ENCODE measurements around the gene OR2G3.
A peak's percentile ranks its signal among the peaks of the same experiment; 100 is the strongest.

OR2G3 gene

GRCh38 chr1:247605286-247605685 lies at the start of gene OR2G3:
Gene OR2G3, plus strand, starts transcription at chr1:247605586. Its CDS starts 0 bp downstream, at chr1:247605586.
- Mint-ChIP-seq H3K27ac (no peak within 1 kb of the TSS), H3K27me3 (peaks cover 16 to 24% of the 10 kb centered on the region in 2 donors)

GRCh38 chr1:247557926-247558674 lies 47.3 kb upstream of the OR2G3 start:
- no peaks in the 10 kb centered on the region for H3K4me1 Mint-ChIP-seq
- no peaks in the 10 kb centered on the region for H3K9me3 Mint-ChIP-seq
- DNase-seq (no peak), ATAC-seq (replicated peaks) (no peak)
- H3K27ac Mint-ChIP-seq: no peak overlapping the region
- H3K27me3 Mint-ChIP-seq: peaks cover 0 to 7% of the 10 kb centered on the region in 2 donors
- H3K36me3 Mint-ChIP-seq: no peaks in the 10 kb centered on the region
- H3K4me3 Mint-ChIP-seq: no peak overlapping the region

More at GRCh38 chr1:247605286-247605685, at the start of gene OR2G3:
- H3K9me3 Mint-ChIP-seq: peaks cover 4 to 5% of the 10 kb centered on the region in 2 donors
- no peak for DNase-seq
- no peaks in the 10 kb centered on the region for H3K36me3 Mint-ChIP-seq
- no peaks in the 10 kb centered on the region for H3K4me1 Mint-ChIP-seq
- H3K4me3 Mint-ChIP-seq: no peak within 1 kb of the TSS
- ATAC-seq (replicated peaks): no peak

DNA sequence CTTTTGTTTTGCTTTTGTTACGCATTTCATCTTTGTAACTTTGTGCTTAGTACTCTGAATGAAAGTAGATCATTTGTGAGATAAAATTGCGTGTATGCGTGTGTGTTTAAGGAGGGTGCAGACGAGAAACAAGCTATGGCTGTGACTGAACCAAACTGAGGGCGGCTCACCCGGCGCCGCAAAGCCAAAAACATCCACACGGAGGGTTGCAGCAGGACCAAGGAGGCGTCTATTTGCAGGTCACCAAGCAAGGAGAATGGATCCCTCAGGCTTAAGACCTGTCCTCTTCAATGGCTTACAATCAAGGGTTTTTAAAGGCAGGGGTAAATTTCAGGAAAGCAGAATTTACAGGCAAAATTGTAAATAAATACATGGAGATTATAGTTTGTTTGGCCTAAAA lies 43.7 kb upstream of the OR2G3 start:
- no peaks in the 10 kb centered on the region for H3K36me3 Mint-ChIP-seq
- H3K4me1 Mint-ChIP-seq: no peaks in the 10 kb centered on the region
- H3K27me3 Mint-ChIP-seq: peaks cover 0 to 7% of the 10 kb centered on the region in 2 donors
- DNase-seq (no peak), ATAC-seq (replicated peaks) (no peak)
- H3K9me3 Mint-ChIP-seq: no peaks in the 10 kb centered on the region
- no peak overlapping the region for H3K27ac Mint-ChIP-seq
- H3K4me3 Mint-ChIP-seq: no peak overlapping the region

GRCh38 chr1:247562198-247562597 lies 43.2 kb upstream of the OR2G3 start:
- Mint-ChIP-seq H3K27me3 (peaks cover 0 to 7% of the 10 kb centered on the region in 2 donors), H3K36me3 (no peaks in the 10 kb centered on the region), H3K9me3 (no peaks in the 10 kb centered on the region), H3K4me3 (no peak overlapping the region), H3K4me1 (no peaks in the 10 kb centered on the region), H3K27ac (no peak overlapping the region)
- no peak for DNase-seq
- ATAC-seq (replicated peaks): no peak

- Mint-ChIP-seq H3K36me3 (peaks cover 0 to 2% of the 10 kb centered on the region in 2 donors), H3K27ac (no peak overlapping the region), H3K4me3 (no peak overlapping the region), H3K9me3 (peaks cover 12 to 14% of the 10 kb centered on the region in 2 donors), H3K27me3 (peaks cover 13 to 19% of the 10 kb centered on the region in 2 donors), H3K4me1 (no peaks in the 10 kb centered on the region)
- no peak for DNase-seq
- ATAC-seq (replicated peaks): no peak
Observed at GRCh38 chr1:247574236-247574635, 31.1 kb upstream of the OR2G3 start.

DNA sequence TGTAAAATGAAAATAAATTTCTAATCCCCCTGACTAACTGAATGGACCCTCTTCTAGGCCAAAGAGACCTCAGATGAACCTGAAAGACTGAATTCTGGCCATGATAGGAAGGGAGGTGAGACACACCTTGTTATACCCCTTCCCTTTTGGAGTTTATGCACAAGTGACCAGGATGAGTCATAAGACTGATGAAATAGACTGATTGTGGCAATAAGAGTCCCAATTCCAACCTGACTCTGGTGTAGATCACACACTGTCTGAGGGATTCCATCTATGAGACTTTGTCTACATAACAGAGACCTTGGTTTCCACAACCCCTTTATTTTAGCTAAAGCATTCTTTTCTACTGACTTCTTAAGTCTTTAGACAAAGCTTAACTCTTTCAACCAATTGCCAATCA lies 30.7 kb upstream of the OR2G3 start:
- peaks cover 12% of the 10 kb centered on the region in 2 donors for H3K9me3 Mint-ChIP-seq
- H3K36me3 Mint-ChIP-seq: peaks cover 0 to 2% of the 10 kb centered on the region in 2 donors
- no peak for DNase-seq
- no peak overlapping the region for H3K27ac Mint-ChIP-seq
- no peaks in the 10 kb centered on the region for H3K4me1 Mint-ChIP-seq
- peaks cover 10 to 19% of the 10 kb centered on the region in 2 donors for H3K27me3 Mint-ChIP-seq
- ATAC-seq (replicated peaks): no peak
- H3K4me3 Mint-ChIP-seq: no peak overlapping the region

- Mint-ChIP-seq H3K4me3 (no peak overlapping the region), H3K27me3 (peaks cover 10 to 12% of the 10 kb centered on the region in 2 donors), H3K9me3 (peaks cover 0 to 4% of the 10 kb centered on the region in 2 donors), H3K36me3 (peaks cover 0 to 2% of the 10 kb centered on the region in 2 donors), H3K27ac (no peak overlapping the region), H3K4me1 (no peaks in the 10 kb centered on the region)
- ATAC-seq (replicated peaks) (no peak), DNase-seq (no peak)
Observed at GRCh38 chr1:247576514-247576913, 28.9 kb upstream of the OR2G3 start.

DNA sequence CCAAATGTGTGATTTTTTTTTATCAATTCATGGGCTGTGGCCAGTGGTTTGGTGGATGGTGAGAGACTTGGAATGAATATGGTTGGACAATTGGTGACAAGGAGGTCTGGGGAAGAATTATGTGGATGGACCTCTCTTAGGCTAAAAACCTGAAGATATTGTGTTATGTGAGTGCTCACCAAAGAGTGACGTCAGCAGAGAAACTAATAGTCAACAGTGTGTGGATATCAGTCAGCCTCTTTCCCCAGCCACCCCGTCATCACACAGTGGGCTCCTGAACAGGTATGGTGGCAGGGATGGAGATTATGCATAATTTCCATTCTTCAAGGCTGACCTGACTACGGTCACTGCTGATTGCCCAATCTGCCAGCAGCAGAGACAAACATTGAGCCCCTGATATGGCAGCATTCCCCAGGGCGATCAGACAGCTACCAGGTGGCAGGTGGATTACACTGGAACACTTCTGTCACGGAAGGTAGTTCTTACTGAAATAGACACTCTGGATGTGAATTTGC lies 26.4 kb upstream of the OR2G3 start:
- H3K27ac Mint-ChIP-seq: no peak overlapping the region
- H3K4me3 Mint-ChIP-seq: no peak overlapping the region
- no peaks in the 10 kb centered on the region for H3K4me1 Mint-ChIP-seq
- H3K36me3 Mint-ChIP-seq: no peaks in the 10 kb centered on the region
- no peaks in the 10 kb centered on the region for H3K9me3 Mint-ChIP-seq
- H3K27me3 Mint-ChIP-seq: peaks cover 0 to 5% of the 10 kb centered on the region in 2 donors
- no peak for DNase-seq
- ATAC-seq (replicated peaks): no peak

DNA sequence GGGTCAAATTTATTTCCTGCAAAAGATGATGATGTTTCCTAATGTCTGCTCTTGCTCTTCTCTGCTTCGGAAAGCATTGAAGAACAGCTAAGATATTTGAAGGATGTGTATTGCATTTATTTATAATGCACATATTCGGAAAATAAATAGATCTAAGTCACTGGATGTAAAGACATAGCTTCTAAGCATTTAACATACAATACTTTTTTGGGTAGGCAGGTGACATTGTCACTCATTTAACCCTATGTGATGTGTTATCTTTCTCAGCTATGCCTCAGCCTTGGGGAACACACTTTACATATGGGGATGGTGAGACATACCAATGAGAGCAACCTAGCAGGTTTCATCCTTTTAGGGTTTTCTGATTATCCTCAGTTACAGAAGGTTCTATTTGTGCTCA lies 17.3 kb upstream of the OR2G3 start, which contains the start of gene OR2G2:
Gene OR2G2 (plus strand): TSS at position 301 of the 400 bp plus-strand sequence. CDS start 0 bp downstream, at position 301.
- Mint-ChIP-seq H3K4me1 (no peaks in the 10 kb centered on the region), H3K27ac (no peak within 1 kb of the TSS), H3K27me3 (peaks cover 2 to 12% of the 10 kb centered on the region in 2 donors), H3K36me3 (no peaks in the 10 kb centered on the region), H3K4me3 (no peak within 1 kb of the TSS), H3K9me3 (peaks cover 3 to 5% of the 10 kb centered on the region in 2 donors)
- DNase-seq (no peak), ATAC-seq (replicated peaks) (no peak)

DNA sequence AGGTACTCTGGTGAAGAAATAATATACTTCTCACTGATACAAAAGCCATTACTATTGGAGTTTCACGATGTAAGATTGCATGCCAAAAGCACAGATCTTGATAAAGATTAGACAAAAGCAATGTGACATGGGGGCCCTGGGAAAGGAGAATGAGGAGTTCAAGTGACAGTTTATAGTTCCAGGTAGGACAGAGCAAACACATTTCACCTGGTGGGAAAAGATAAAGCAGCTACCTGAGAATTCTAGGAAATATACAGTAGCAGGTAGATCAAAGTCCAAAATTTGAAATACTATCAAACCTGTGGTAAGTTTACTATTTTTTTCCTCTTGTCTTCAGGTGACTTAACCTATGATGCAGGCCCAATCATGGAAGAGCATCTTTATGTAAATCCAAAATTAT lies 8.0 kb downstream of the OR2G3 start:
- H3K4me1 Mint-ChIP-seq: no peaks in the 10 kb centered on the region
- no peak for DNase-seq
- no peaks in the 10 kb centered on the region for H3K36me3 Mint-ChIP-seq
- H3K9me3 Mint-ChIP-seq: peaks cover 4 to 6% of the 10 kb centered on the region in 2 donors
- H3K4me3 Mint-ChIP-seq: no peak overlapping the region
- ATAC-seq (replicated peaks): no peak
- peaks cover 13 to 15% of the 10 kb centered on the region in 2 donors for H3K27me3 Mint-ChIP-seq
- H3K27ac Mint-ChIP-seq: no peak overlapping the region

DNA sequence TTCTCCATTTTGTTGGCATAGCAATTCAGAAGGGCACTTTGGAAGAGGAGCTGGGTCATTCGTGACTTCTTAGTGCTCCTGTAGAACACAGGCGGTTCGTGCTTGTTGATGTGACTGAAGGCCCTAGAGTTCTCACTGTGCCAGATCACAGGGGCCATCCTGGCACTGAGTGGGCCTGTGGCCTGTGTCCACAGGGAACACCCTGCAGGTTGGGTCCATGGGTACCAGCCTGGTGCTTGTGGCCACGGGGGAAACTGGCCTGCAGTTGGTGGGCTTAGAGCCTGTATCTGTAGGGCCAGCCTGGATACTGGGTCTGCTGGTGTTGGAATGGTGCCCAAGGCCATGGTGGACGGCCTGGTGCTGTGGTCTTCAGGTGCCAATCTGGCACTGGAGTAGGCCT lies 9.2 kb downstream of the OR2G3 start:
- no peak overlapping the region for H3K27ac Mint-ChIP-seq
- peaks cover 4% of the 10 kb centered on the region in 2 donors for H3K9me3 Mint-ChIP-seq
- no peak overlapping the region for H3K4me3 Mint-ChIP-seq
- ATAC-seq (replicated peaks): no peak
- peaks cover 4 to 12% of the 10 kb centered on the region in 2 donors for H3K27me3 Mint-ChIP-seq
- DNase-seq: no peak
- H3K36me3 Mint-ChIP-seq: no peaks in the 10 kb centered on the region
- no peaks in the 10 kb centered on the region for H3K4me1 Mint-ChIP-seq

- Mint-ChIP-seq H3K27ac (no peak overlapping the region), H3K4me3 (no peak overlapping the region), H3K9me3 (peaks cover 7 to 8% of the 10 kb centered on the region in 2 donors), H3K4me1 (no peaks in the 10 kb centered on the region), H3K36me3 (no peaks in the 10 kb centered on the region), H3K27me3 (peaks cover 0 to 13% of the 10 kb centered on the region in 2 donors)
- ATAC-seq (replicated peaks): no peak
- no peak for DNase-seq
Observed at GRCh38 chr1:247627951-247628350, 22.6 kb downstream of the OR2G3 start.

DNA sequence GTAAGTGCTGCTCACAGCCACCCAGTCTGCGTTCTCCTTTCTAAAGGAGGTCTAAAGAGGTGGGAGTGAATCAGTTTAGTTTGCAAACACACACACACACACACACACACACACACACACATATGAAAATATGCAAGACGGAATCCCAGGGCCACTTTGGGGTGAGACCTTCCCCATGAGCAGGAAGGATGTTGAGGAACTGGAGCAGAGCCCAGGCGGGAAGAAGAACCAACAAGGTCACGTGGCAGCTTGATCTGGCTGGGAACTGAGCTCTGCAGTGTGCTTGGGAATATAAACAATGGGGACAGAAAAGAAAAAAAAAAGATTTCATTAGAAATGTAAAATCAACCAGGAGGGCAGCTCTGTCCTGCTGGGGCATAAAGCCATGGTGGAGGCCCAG lies 32.6 kb downstream of the OR2G3 start:
- peaks cover 36 to 42% of the 10 kb centered on the region in 2 donors for H3K27me3 Mint-ChIP-seq
- H3K4me1 Mint-ChIP-seq: peaks cover 2 to 18% of the 10 kb centered on the region in 2 donors
- no peak overlapping the region for H3K4me3 Mint-ChIP-seq
- H3K36me3 Mint-ChIP-seq: no peaks in the 10 kb centered on the region
- peaks cover 4 to 5% of the 10 kb centered on the region in 2 donors for H3K9me3 Mint-ChIP-seq
- ATAC-seq (replicated peaks): no peak
- DNase-seq: no peak
- no peak overlapping the region for H3K27ac Mint-ChIP-seq

DNA sequence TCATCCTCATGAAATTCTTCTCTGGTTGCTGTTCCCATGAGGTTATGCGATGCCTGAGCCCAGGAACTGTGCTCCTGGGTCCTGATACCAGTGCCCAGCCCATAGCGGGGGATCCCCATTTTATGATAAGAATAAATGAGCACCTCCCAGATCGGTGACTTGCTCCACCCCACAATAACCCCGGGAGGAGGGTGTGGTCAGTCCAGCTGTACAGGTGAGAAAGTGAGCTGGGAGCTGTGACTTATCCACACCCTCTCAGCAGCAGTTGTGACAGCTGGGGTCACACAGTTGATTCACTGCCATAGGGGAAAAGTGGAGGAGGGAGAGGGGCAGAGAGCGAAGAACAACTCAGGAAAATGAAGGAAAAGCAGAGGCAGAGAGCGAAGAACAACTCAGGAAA lies 33.4 kb downstream of the OR2G3 start:
- peaks cover 0 to 5% of the 10 kb centered on the region in 2 donors for H3K9me3 Mint-ChIP-seq
- no peak for DNase-seq
- peak overlapping the region; percentile 36 to 55 for H3K4me3 Mint-ChIP-seq
- no peak for ATAC-seq (replicated peaks)
- no peak overlapping the region for H3K27ac Mint-ChIP-seq
- peaks cover 36 to 42% of the 10 kb centered on the region in 2 donors for H3K27me3 Mint-ChIP-seq
- H3K36me3 Mint-ChIP-seq: no peaks in the 10 kb centered on the region
- peaks cover 2 to 18% of the 10 kb centered on the region in 2 donors for H3K4me1 Mint-ChIP-seq
